GM19023 (cell line): ENCODE measurements around the gene NKX6-2.
"Not testable (repeated sequence)": the region's sequence is repeated elsewhere in the genome, so short reads cannot be mapped to it uniquely, and the experiment has no call there.

ENCODE experiments used
- ATAC-seq: cut with Tn5 transposase; IDR thresholded peaks from one replicate; pipeline ENCODE4 v1.9.1; 2021; ENCODE audit warnings: mild to moderate bottlenecking, moderate library complexity; ENCODE audit not compliant: unreplicated experiment

NKX6-2 gene

DNA sequence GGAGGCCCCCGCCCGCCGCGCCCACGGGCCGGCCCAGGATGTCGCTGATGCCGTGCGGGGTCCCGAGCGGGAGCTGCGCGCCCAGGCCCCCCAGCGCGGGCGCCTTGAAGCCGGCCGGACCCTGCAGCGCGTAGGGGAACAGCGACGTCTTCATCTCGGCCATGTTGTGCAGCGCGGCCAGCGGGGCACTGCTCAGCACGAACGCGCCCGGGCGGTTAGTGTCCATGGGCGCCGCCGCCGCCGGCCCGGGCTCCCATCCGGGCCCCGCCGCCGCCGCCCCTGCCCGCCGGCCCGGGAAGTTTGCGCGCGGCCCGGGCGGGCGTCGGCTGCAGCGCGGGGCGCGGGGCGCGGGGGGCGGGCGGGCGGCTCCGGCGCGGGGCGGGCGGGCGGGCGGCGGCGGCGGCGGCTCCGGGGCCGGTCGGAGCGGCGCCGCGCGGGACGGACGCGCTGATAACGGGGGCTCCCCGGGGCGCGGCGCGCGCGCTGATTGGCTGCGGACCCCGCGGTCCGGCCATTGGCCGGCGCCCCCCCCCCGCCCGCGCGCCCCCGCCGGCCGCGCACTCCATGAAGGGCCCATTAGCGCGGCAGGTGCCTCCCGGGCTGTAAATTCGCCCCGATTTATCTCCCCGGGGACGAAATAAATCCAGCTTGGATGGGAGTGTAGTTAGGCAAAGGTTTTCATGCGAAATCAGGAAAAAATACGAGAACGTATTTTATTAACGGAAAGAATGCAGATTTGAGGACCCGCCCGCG lies at the start of gene NKX6-2:
Gene NKX6-2 (minus strand): TSS at position 425 of the 753 bp plus-strand sequence. CDS start 199 bp downstream, at position 226.
- no peak for ATAC-seq

DNA sequence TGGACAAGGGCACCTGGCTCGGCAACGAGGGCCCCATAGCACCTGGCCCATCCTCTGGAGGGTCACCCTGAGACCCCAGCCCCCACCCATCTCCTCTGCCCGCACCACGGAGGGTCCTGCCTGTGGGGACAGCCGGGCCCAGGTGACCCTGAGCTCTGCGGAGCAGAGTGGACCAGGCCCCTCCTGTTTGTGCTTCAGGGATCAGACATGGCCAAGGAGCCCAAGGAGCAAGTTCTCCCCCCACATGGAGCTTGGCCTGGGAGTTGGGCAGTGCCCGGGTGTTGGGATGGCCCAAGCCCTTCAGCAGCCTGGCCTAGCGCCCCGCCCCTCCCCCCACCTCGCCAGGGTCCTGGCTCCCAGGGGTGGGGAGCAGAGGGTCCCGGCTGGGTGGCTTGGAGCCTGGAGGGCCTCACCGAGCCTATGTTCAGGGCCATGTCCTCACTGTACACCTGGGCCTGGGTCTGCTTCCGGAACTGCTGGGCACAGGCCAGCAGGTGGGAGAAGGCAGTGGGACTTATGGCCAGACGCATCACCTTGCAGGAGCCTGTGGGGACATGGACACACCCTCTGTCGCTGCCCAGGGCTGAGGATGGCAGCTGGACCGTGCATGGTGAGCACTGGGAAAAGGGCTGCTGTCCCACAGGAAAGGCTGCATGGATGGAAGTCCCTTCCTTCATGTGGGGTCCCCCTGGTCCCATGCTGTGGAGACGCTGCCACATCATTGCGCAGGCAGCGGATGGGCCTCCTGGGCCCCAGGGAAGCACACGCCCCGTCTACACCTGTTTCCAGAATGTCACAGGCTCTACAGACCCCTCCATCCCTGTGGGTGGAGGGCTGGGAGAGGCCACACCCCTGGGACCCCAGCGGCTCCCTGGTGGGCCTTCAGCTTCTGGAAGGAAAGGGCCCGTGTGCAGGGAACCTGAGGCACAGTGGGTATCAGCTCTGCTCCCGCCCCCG lies 49.2 kb upstream of the NKX6-2 start:
- no peak for ATAC-seq

- no peak for ATAC-seq
These were observed 48.4 kb upstream of the NKX6-2 start for GRCh38 chr10:132834311-132834761.

- no peak for ATAC-seq
These were observed 47.6 kb upstream of the NKX6-2 start for GRCh38 chr10:132833421-132834111.

DNA sequence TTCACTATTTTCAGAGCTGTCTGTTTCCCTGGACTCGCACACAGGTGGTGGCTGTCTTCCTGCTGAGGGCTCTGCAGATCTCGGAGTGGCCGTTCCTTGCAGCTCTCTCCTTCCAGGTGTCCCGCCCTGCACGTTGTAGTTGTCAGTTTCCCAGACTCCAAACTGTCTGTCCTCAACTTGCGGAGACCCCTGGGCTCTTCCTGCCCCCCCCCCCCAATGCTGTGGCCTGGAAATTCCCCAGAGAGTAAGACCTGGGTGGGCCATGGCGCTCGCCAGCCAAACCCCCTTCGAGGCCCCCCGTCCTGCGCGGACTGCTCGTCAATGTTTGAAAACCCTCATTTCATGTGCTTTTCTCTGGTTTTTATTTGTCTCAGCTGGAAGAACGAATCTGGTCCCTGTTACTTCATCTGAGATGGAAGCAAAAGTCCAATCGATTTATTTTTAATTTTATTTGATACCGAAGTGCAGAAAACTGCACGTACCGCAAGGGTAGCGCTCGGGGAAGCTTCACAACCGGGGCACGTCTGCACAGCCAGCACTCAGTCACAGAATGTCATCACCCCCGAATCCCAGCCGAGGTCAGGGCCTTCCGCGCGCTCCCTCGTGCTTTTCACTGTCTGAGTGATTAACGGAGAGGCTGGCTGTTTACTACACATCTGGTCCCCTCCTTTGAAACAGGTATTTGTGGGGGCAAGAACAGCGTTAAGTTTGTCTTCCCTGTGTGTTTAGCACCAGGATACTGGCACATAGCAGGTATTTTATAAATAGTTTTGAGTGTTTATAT lies 46.4 kb upstream of the NKX6-2 start:
- no peak for ATAC-seq

GRCh38 chr10:132829403-132829802 lies 43.5 kb upstream of the NKX6-2 start:
- ATAC-seq, result no peak

GRCh38 chr10:132828681-132829080 lies 42.7 kb upstream of the NKX6-2 start:
- ATAC-seq, result no peak

DNA sequence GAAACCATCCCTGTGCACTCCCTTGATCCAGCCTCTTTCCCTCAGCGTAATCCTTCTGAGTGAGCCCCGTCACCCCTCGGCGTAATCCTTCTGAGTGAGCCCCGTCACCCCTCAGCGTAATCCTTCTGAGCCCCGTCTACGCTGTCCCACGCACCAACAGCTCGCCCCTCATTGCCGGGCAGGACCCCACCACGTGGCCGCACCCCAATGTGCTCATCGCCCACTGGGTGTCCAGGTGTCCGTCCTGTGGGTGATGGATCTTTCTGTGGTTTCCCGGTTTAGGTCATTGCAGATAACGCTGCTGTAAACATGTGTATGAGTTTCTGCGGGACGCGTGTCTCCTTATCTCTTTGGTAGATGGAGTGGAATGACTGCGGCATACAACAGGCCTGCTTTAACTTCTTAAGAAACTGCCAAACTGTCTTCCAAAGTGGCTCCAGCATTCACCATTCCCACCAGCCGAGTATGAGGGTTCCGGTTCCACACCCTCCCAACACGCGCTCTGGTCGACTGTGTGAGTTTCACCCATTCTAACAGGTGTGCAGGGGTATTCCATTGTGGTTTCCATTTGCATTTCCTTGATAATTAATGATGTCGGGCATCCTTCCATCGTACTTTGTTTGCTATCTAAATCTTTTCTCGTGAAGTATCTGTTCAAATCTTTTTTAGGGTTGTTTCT lies 42.1 kb upstream of the NKX6-2 start:
- ATAC-seq, result no peak

GRCh38 chr10:132827423-132827789 lies 41.5 kb upstream of the NKX6-2 start:
- no peak for ATAC-seq

DNA sequence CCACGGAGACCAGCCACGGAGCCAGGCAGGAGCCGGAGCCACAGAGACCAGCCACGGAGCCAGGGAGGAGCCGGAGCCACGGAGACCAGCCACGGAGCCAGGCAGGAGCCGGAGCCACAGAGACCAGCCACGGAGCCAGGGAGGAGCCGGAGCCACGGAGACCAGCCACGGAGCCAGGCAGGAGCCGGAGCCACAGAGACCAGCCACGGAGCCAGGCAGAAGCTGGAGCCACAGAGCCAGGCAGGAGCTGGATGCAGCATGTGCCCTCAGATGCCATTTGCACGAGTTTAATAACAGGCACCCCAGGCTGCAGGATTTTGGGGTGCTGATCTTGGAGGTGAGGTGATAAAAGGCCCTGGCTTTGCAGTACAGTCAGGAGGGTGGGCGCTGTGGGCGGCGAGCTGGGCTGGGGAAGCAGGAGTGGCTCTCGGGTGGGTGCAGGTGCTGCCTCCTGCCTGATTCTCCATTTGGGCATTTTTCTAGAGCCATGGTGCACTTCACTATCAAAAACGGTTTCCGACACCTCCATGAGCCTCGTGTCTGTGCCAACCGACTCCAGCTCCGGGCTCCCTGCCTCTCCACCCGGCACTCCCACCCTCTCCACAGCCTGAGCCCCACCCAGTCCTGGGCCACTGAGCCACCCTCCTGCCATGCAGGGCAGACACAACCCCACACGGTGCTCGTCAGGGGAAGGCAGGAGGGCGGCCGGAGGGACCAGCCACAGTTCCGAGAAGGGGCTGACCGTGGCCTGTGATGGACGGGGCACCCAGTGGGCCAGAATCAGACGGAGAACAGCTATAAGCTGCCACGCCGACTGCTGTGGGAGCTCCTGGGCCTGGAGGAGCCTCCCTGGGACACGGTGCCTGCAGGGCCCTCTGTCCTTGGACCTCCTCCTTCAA lies 40.8 kb upstream of the NKX6-2 start:
- no peak for ATAC-seq

- not testable (repeated sequence) for ATAC-seq
These were observed 40.0 kb upstream of the NKX6-2 start for GRCh38 chr10:132825783-132826523.

GRCh38 chr10:132820056-132820455 lies 34.1 kb upstream of the NKX6-2 start:
- ATAC-seq, result no peak

GRCh38 chr10:132817701-132818211 lies 31.8 kb upstream of the NKX6-2 start:
- ATAC-seq, result no peak

GRCh38 chr10:132816718-132817117 lies 30.8 kb upstream of the NKX6-2 start:
- ATAC-seq, result no peak

DNA sequence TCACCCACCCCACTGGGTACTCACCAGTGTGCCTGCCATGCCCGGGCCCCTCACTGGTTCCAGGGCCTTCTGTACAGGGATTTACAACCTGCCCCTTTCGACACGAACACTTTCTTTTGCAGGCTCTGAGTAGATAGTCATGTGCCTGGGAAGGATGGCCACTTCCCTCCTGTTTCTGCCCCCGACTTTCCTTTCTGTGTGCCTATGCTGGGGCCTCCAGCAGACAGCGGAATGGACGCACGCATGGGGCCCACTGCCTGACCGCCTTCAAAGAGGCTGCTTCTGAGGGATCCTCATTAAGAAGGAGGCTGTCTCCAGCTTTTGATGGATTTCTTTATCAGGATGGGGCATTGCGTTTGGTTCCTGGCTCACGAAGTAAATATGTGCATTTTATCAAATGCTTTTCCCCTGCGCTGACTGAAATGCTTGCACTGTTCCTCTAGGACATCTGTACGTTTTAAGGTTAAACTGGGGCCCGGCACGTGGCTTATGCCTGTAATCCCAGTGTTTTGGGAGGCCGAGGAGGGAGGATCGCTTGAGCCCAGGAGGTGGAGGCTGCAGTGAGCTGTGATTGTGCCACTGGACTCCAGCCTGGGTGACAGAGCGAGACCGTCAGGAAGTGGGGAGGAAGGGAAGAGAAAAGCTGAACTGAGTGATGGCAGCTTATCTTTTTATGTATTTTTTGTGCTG lies 29.4 kb upstream of the NKX6-2 start:
- no peak for ATAC-seq

- ATAC-seq, result no peak
These were observed 28.5 kb upstream of the NKX6-2 start for GRCh38 chr10:132814469-132814856.
